Activated naive CD4-positive, alpha-beta T cell treated with anti-CD3 and anti-CD28 coated beads for 36 hours (primary cell): Measurements from ENCODE around the gene VWA3A. TPM values are rescaled to one million over a fixed set of nuclear protein-coding genes. Genes with fewer than 3 reads are reported as not detected.
"Not testable (repeated sequence)": the region's sequence is repeated elsewhere in the genome, so short reads cannot be mapped to it uniquely, and the experiment has no call there.

Experiments used
- CTCF ChIA-PET: fragments of 350-600 bp; sonication (Branson Sonifier 250); formaldehyde crosslinking; loops from one replicate; lab custom pipeline; 2021; ENCODE audit warnings: antibody characterized with exemption; lab: Charles Lee
- DNase-seq: peaks from one replicate; pipeline ENCODE4 v3.0.0-alpha.2; 2020
- H3K27ac Mint-ChIP-seq: one replicate; pipeline ENCODE4 v1.8.0; 2021; ENCODE audit warnings: mild to moderate bottlenecking, mixed read lengths
- H3K27me3 Mint-ChIP-seq: one replicate; pipeline ENCODE4 v1.8.0; 2021; ENCODE audit warnings: low read depth, mixed read lengths
- H3K36me3 Mint-ChIP-seq: one replicate; pipeline ENCODE4 v1.8.0; 2021; ENCODE audit warnings: low read depth, mixed read lengths
- H3K4me1 Mint-ChIP-seq: one replicate; pipeline ENCODE4 v1.8.0; 2021; ENCODE audit warnings: low read depth, mixed read lengths
- H3K4me3 Mint-ChIP-seq: one replicate; pipeline ENCODE4 v1.8.0; 2021; ENCODE audit warnings: mild to moderate bottlenecking, moderate library complexity, mixed read lengths
- H3K9me3 Mint-ChIP-seq: one replicate; pipeline ENCODE4 v1.8.0; 2021; ENCODE audit warnings: mixed read lengths
- intact Hi-C: fragments of 100-400 bp; cut with micrococcal nuclease; formaldehyde crosslinking; loops from one replicate; pipeline ENCODE4 v1.15.1; 2023
- total RNA-seq, 2 experiments: library from RNA; stranded (reverse); gene quantifications; one replicate each; pipeline ENCODE4 v1.2.3, GENCODE V29; 2021

The VWA3A gene
- total RNA-seq, 2 experiments from 2014 or later = not detected

DNA sequence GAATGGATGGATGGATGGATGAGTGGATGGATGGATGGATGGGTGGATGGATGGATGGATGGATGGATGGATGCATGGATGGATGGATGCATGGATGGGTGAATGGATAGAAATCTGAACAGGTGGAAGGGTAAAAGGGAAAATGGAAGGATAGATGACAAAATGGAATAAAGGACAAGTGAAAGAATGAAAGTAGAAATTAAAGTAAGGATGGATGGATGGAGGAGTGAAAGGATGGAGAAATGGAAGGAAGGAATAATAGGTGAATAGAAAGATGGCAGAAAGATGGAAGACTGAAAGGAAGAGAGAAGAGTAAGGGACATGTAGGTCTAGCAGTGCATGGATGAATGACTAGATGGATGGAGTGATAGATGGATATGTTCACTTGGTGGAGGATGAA lies 29.9 kb downstream of the VWA3A start:
- intact Hi-C loops = no loop called here
- Mint-ChIP-seq H3K4me1 (no peaks in the 10 kb centered on the region), H3K9me3 (no peaks in the 10 kb centered on the region), H3K36me3 (no peaks in the 10 kb centered on the region), H3K27me3 (no peaks in the 10 kb centered on the region), H3K4me3 (no peak overlapping the region), H3K27ac (no peak overlapping the region)
- no peak for DNase-seq
- CTCF ChIA-PET = interaction anchor here (1.3 kb wide), 1 partner anchor 44 kb away, joined by 4 read pairs; no protein-coding TSS in a partner anchor

- no peaks in the 10 kb centered on the region for H3K4me1 Mint-ChIP-seq
- intact Hi-C loops = no loop called here
- DNase-seq = no peak
- no peaks in the 10 kb centered on the region for H3K27me3 Mint-ChIP-seq
- H3K9me3 Mint-ChIP-seq = no peaks in the 10 kb centered on the region
- H3K27ac Mint-ChIP-seq = no peak overlapping the region
- H3K4me3 Mint-ChIP-seq = no peak overlapping the region
- no peaks in the 10 kb centered on the region for H3K36me3 Mint-ChIP-seq
- CTCF ChIA-PET = no interaction called here
Measured at GRCh38 chr16:22123146-22123545, 30.8 kb downstream of the VWA3A start.

- DNase-seq = no peak
- Mint-ChIP-seq H3K27me3 (no peaks in the 10 kb centered on the region), H3K9me3 (peaks cover 4% of the 10 kb centered on the region), H3K27ac (no peak overlapping the region), H3K4me1 (no peaks in the 10 kb centered on the region), H3K36me3 (no peaks in the 10 kb centered on the region), H3K4me3 (no peak overlapping the region)
- intact Hi-C loops = no loop called here
- CTCF ChIA-PET = interaction anchor here (0.7 to 0.8 kb wide), 2 partner anchors 8 to 18 kb away, joined by 3 read pairs; no protein-coding TSS in a partner anchor
Measured at GRCh38 chr16:22123759-22124490, 31.6 kb downstream of the VWA3A start.

GRCh38 chr16:22124583-22125284 lies 32.4 kb downstream of the VWA3A start:
- H3K9me3 Mint-ChIP-seq = peaks cover 4% of the 10 kb centered on the region
- intact Hi-C loops = no loop called here
- H3K36me3 Mint-ChIP-seq = no peaks in the 10 kb centered on the region
- no peak for DNase-seq
- no peaks in the 10 kb centered on the region for H3K4me1 Mint-ChIP-seq
- no peak overlapping the region for H3K27ac Mint-ChIP-seq
- H3K27me3 Mint-ChIP-seq = no peaks in the 10 kb centered on the region
- H3K4me3 Mint-ChIP-seq = no peak overlapping the region
- CTCF ChIA-PET = interaction anchor here (0.6 to 0.8 kb wide), 3 partner anchors 9 to 22 kb away, joined by 3 read pairs; no protein-coding TSS in a partner anchor

DNA sequence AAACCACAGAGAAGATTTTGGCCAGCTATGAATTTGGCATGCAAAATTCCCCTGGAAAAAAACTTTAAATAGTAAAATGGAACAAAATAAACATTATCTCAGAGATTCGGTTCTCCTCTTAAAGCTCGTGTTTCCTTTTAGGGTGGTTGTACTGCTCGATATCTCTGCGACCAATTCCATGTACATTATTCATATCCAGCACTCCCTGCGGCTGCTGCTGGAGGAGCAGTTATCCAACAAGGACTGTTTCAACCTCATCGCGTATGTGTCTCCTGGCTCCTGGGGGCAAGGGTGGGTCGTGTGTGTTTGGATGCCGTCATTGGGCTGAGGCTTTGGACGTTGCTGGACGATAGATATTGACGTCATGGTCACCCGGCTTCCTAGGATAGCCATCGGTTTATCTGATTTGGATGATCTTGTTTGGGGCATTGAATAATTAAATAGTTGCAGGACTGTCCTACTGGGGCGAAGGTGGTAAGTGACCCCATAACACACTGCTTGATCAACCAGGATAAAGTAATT lies 33.8 kb downstream of the VWA3A start:
- intact Hi-C loops = no loop called here
- no peak for DNase-seq
- peaks cover 4% of the 10 kb centered on the region for H3K9me3 Mint-ChIP-seq
- no peaks in the 10 kb centered on the region for H3K36me3 Mint-ChIP-seq
- H3K4me1 Mint-ChIP-seq = no peaks in the 10 kb centered on the region
- no peak overlapping the region for H3K27ac Mint-ChIP-seq
- H3K27me3 Mint-ChIP-seq = no peaks in the 10 kb centered on the region
- CTCF ChIA-PET = no interaction called here
- no peak overlapping the region for H3K4me3 Mint-ChIP-seq

DNA sequence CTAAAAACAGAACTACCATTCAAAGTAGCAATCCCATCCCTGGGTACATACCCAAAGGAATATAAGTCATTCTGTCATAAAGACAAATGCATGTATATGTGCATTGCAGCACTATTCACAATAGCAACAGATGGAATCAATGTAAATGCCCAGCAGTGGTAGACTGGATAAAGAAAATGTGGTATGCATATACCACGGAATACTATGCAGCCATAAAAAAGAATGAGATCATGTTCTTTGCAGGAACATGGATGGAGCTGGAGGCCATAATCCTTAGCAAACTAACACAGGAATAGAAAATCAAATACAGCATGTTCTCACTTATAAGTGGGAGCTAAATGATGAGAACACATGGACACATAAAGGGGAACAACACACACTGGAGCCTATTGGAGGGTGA lies 36.2 kb downstream of the VWA3A start:
- H3K36me3 Mint-ChIP-seq, H3K4me3 Mint-ChIP-seq, H3K27ac Mint-ChIP-seq, H3K4me1 Mint-ChIP-seq, H3K9me3 Mint-ChIP-seq, DNase-seq, intact Hi-C loops, H3K27me3 Mint-ChIP-seq: not testable (repeated sequence)
- CTCF ChIA-PET = interaction anchor here (0.6 kb wide), 1 partner anchor 138 kb away, joined by 4 read pairs; no protein-coding TSS in a partner anchor

- no peaks in the 10 kb centered on the region for H3K36me3 Mint-ChIP-seq
- DNase-seq = no peak
- CTCF ChIA-PET = no interaction called here
Measured at GRCh38 chr16:22130528-22130927, 38.2 kb downstream of the VWA3A start.

GRCh38 chr16:22132801-22133200 lies 40.5 kb downstream of the VWA3A start:
- intact Hi-C loops = no loop called here

More at GRCh38 chr16:22130528-22130927, 38.2 kb downstream of the VWA3A start:
- H3K9me3 Mint-ChIP-seq = peaks cover 4% of the 10 kb centered on the region
- intact Hi-C loops = no loop called here
- H3K27ac Mint-ChIP-seq = no peak overlapping the region
- no peaks in the 10 kb centered on the region for H3K4me1 Mint-ChIP-seq
- H3K27me3 Mint-ChIP-seq = no peaks in the 10 kb centered on the region
- H3K4me3 Mint-ChIP-seq = no peak overlapping the region

DNA sequence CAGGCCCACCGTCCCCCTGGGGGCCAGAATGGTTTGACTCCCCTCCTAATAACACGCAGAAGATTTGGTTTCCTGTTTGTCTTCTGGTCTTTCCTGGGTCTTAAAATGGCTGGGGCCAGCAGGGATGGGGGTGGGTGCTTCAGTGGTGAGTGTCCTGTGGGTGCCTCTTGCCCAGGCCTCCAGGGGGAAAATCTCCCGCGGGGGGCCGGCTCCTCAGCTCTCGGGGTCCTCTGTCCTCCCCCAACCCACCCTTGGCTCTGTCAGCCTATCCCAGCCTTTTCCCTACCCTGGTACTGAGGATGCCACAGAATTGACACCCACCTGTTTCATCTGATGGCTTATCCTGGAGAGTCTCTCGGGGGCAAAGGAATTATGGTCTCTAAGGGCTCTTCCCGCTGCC lies 46.1 kb downstream of the VWA3A start:
- Mint-ChIP-seq H3K36me3 (no peaks in the 10 kb centered on the region), H3K27ac (no peak overlapping the region), H3K4me3 (no peak overlapping the region), H3K27me3 (no peaks in the 10 kb centered on the region), H3K9me3 (no peaks in the 10 kb centered on the region), H3K4me1 (no peaks in the 10 kb centered on the region)
- no peak for DNase-seq
- intact Hi-C loops = no loop called here
- CTCF ChIA-PET = no interaction called here

More at GRCh38 chr16:22132801-22133200, 40.5 kb downstream of the VWA3A start:
- Mint-ChIP-seq H3K36me3 (no peaks in the 10 kb centered on the region), H3K9me3 (peaks cover 4% of the 10 kb centered on the region), H3K4me1 (no peaks in the 10 kb centered on the region), H3K27ac (no peak overlapping the region), H3K27me3 (no peaks in the 10 kb centered on the region), H3K4me3 (no peak overlapping the region)
- DNase-seq = no peak
- CTCF ChIA-PET = interaction anchor here (1.5 kb wide), 1 partner anchor 9 kb away, joined by 4 read pairs; no protein-coding TSS in a partner anchor

- Mint-ChIP-seq H3K36me3 (no peaks in the 10 kb centered on the region), H3K27me3 (no peaks in the 10 kb centered on the region), H3K27ac (no peak overlapping the region), H3K4me3 (no peak overlapping the region), H3K4me1 (no peaks in the 10 kb centered on the region), H3K9me3 (no peaks in the 10 kb centered on the region)
- intact Hi-C loops = no loop called here
- CTCF ChIA-PET = interaction anchor here (0.6 kb wide), 1 partner anchor 190 kb away, joined by 4 read pairs; no protein-coding TSS in a partner anchor
- no peak for DNase-seq
Measured at GRCh38 chr16:22139008-22139407, 46.7 kb downstream of the VWA3A start.

DNA sequence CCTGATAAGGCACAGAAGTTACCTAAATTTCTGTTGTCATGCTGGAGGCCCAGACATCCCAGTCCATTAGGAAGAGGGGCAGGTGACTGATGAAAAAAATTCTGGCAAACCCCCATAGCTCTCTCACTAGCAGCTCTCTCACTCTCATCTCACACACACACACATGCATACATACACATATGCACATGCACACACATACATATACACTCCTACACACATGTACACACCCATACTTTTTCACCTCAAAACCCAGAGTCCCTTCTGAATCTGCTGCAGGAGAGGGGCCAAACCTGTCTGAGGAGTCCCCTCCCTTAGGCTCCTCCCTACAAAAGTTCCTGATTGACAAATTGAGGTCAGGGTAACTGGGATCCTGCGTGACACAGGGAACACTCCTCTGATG lies 47.4 kb downstream of the VWA3A start:
- Mint-ChIP-seq H3K4me3 (no peak overlapping the region), H3K4me1 (no peaks in the 10 kb centered on the region), H3K27ac (no peak overlapping the region), H3K27me3 (no peaks in the 10 kb centered on the region), H3K9me3 (no peaks in the 10 kb centered on the region), H3K36me3 (no peaks in the 10 kb centered on the region)
- no peak for DNase-seq
- intact Hi-C loops = no loop called here
- CTCF ChIA-PET = interaction anchor here (0.6 kb wide), 1 partner anchor 191 kb away, joined by 4 read pairs; no protein-coding TSS in a partner anchor

DNA sequence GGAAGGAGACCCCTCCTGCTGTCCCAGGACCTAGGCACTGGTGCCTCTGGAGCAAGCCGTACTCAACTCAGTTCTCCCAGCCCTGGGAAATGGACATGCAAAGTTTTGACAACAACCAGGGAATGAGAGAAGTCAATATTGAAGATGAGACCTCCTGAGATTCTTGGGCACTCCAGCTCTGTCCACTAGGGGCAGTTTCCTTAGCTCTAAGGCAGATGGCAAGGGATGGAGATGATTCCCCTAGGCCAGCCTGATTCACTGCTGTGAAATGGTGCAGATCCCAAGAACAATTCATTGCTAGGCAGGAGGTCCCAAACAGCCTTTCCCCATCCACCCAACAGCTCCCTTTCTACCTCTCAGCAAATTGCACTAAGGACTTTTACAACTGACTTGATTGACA lies 49.4 kb downstream of the VWA3A start:
- intact Hi-C loops = no loop called here
- Mint-ChIP-seq H3K4me1 (no peaks in the 10 kb centered on the region), H3K9me3 (no peaks in the 10 kb centered on the region), H3K36me3 (no peaks in the 10 kb centered on the region), H3K4me3 (no peak overlapping the region), H3K27ac (no peak overlapping the region), H3K27me3 (no peaks in the 10 kb centered on the region)
- no peak for DNase-seq
- CTCF ChIA-PET = interaction anchor here (1.0 to 1.7 kb wide), 5 partner anchors 9 to 64 kb away, joined by 3 to 5 read pairs (median 3); no protein-coding TSS in a partner anchor
